Kidney capillary endothelial cell (primary cell): ENCODE data around the gene HOXB4.
A peak's percentile ranks its signal among the peaks of the same experiment; 100 is the strongest.
"Not testable (repeated sequence)": the region's sequence is repeated elsewhere in the genome, so short reads cannot be mapped to it uniquely, and the experiment has no call there.

Source experiments
- DNase-seq: peaks from one replicate; pipeline ENCODE4 v3.0.0-alpha.2; 2018; ENCODE audit warnings: low spot score

HOXB4 gene

GRCh38 chr17:48546924-48547807, 31.0 kb downstream of the HOXB4 start:
- DNase-seq, result no peak

GRCh38 chr17:48546137-48546923, 31.8 kb downstream of the HOXB4 start:
- no peak for DNase-seq

GRCh38 chr17:48545539-48545938, 32.6 kb downstream of the HOXB4 start:
- no peak for DNase-seq

- DNase-seq, result peak; percentile 65
Measured at GRCh38 chr17:48545022-48545375, 33.2 kb downstream of the HOXB4 start, which contains the start of gene HOXB2. Gene HOXB2, minus strand, starts transcription at chr17:48545109. Its CDS starts 198 bp downstream, at chr17:48544911.

GRCh38 chr17:48544349-48545021, 33.7 kb downstream of the HOXB4 start:
- DNase-seq, result peak; percentile 68

GRCh38 chr17:48543854-48544348, 34.2 kb downstream of the HOXB4 start:
- no peak for DNase-seq

GRCh38 chr17:48543107-48543853, 34.9 kb downstream of the HOXB4 start:
- DNase-seq, result no peak

- no peak for DNase-seq
Measured at GRCh38 chr17:48542698-48543106, 35.4 kb downstream of the HOXB4 start.

- DNase-seq, result no peak
Measured at GRCh38 chr17:48542114-48542656, 36.0 kb downstream of the HOXB4 start.

- no peak for DNase-seq
Measured at GRCh38 chr17:48541577-48542113, 36.5 kb downstream of the HOXB4 start.

GRCh38 chr17:48541036-48541576, 37.0 kb downstream of the HOXB4 start:
- DNase-seq, result no peak

- DNase-seq, result no peak
Measured at GRCh38 chr17:48540213-48540612, 37.9 kb downstream of the HOXB4 start.

GRCh38 chr17:48539177-48539576, 39.0 kb downstream of the HOXB4 start:
- DNase-seq, result no peak

GRCh38 chr17:48537316-48537715, 40.8 kb downstream of the HOXB4 start:
- no peak for DNase-seq

- DNase-seq, result not testable (repeated sequence)
Measured at GRCh38 chr17:48535793-48536559, 42.2 kb downstream of the HOXB4 start.

- no peak for DNase-seq
Measured at GRCh38 chr17:48532261-48532660, 45.9 kb downstream of the HOXB4 start.

- DNase-seq, result no peak
Measured at GRCh38 chr17:48530887-48531272, 47.3 kb downstream of the HOXB4 start, which contains the start of gene HOXB1. Gene HOXB1, minus strand, starts transcription at chr17:48531011. Its CDS starts 107 bp downstream, at chr17:48530904.

GRCh38 chr17:48530208-48530886, 47.8 kb downstream of the HOXB4 start:
- DNase-seq, result no peak

GRCh38 chr17:48529683-48530009, 48.5 kb downstream of the HOXB4 start:
- no peak for DNase-seq
